GM12891 (cell line): Measurements from ENCODE around the gene ATP11A.

ENCODE experiments used
- PAX5 ChIP-seq: IDR thresholded peaks from 2 replicates; pipeline ENCODE4 v1.6.1; 2011; ENCODE audit warnings: low read length, moderate library complexity, mild to moderate bottlenecking; ENCODE audit not compliant: insufficient read depth, severe bottlenecking
- POLR2A ChIP-seq: IDR thresholded peaks from 2 replicates; pipeline ENCODE4 v1.6.1; 2011; ENCODE audit warnings: low read depth, low read length, control low read depth
- POLR2AphosphoS5 ChIP-seq: IDR thresholded peaks from 2 replicates; pipeline ENCODE4 v1.6.1; 2011; ENCODE audit warnings: low read depth, low read length, control low read depth
- POU2F2 ChIP-seq: IDR thresholded peaks from 2 replicates; pipeline ENCODE4 v1.6.1; 2011; ENCODE audit warnings: low read depth, mild to moderate bottlenecking, control low read depth, low read length, moderate library complexity
- SPI1 ChIP-seq: IDR thresholded peaks from 2 replicates; pipeline ENCODE4 v1.6.1; 2011; ENCODE audit warnings: low read depth, low read length, control low read depth
- TAF1 ChIP-seq: IDR thresholded peaks from 2 replicates; pipeline ENCODE4 v1.6.1; 2011; ENCODE audit warnings: low read depth, low read length, control low read depth

GRCh38 chr13:112697756-112698655 is 8.2 kb downstream of the ATP11A start:
- TF ChIP-seq POLR2AphosphoS5 (no peak), POLR2A (no peak), SPI1 (no peak), PAX5 (no peak), TAF1 (no peak), POU2F2 (no peak)
